ENCODE results near the gene LSM8.
"Not testable (repeated sequence)": the region's sequence is repeated elsewhere in the genome, so short reads cannot be mapped to it uniquely, and the experiment has no call there.

The LSM8 gene

GRCh38 chr7:118183786-118184564 is at the start of gene LSM8:
LSM8 (plus strand) TSS chr7:118184164; CDS start chr7:118184224, 60 bp downstream.
- peak; percentile 97 for DNase-seq

GRCh38 chr7:118134420-118134819 is 49.5 kb upstream of the LSM8 start:
- not testable (repeated sequence) for DNase-seq

GRCh38 chr7:118140468-118140867 is 43.5 kb upstream of the LSM8 start:
- DNase-seq: no peak

GRCh38 chr7:118142012-118142411 is 42.0 kb upstream of the LSM8 start:
- DNase-seq: no peak

GRCh38 chr7:118148930-118149329 is 35.0 kb upstream of the LSM8 start:
- no peak for DNase-seq

- no peak for DNase-seq
Measured at GRCh38 chr7:118149394-118149793, 34.6 kb upstream of the LSM8 start.

- no peak for DNase-seq
Measured at GRCh38 chr7:118151671-118152070, 32.3 kb upstream of the LSM8 start.

- DNase-seq: no peak
Measured at GRCh38 chr7:118152149-118152548, 31.8 kb upstream of the LSM8 start.

GRCh38 chr7:118152654-118153053 is 31.3 kb upstream of the LSM8 start:
- no peak for DNase-seq

- no peak for DNase-seq
Measured at GRCh38 chr7:118153551-118154177, 30.3 kb upstream of the LSM8 start.

- DNase-seq: no peak
Measured at GRCh38 chr7:118158766-118159165, 25.2 kb upstream of the LSM8 start.

GRCh38 chr7:118169146-118169545 is 14.8 kb upstream of the LSM8 start:
- no peak for DNase-seq

- no peak for DNase-seq
Measured at GRCh38 chr7:118175740-118176139, 8.2 kb upstream of the LSM8 start.

GRCh38 chr7:118179191-118179590 is 4.8 kb upstream of the LSM8 start:
- no peak for DNase-seq

- no peak for DNase-seq
Measured at GRCh38 chr7:118182593-118183427, 1.2 kb upstream of the LSM8 start.

GRCh38 chr7:118183428-118183785 is 557 bp upstream of the LSM8 start:
- no peak for DNase-seq

- no peak for DNase-seq
Measured at GRCh38 chr7:118184565-118184940, 589 bp downstream of the LSM8 start.

- DNase-seq: no peak
Measured at GRCh38 chr7:118185163-118185860, 1.3 kb downstream of the LSM8 start.

GRCh38 chr7:118186501-118186900 is 2.5 kb downstream of the LSM8 start:
- DNase-seq: no peak

- no peak for DNase-seq
Measured at GRCh38 chr7:118194571-118194970, 10.6 kb downstream of the LSM8 start.

- no peak for DNase-seq
Measured at GRCh38 chr7:118195837-118196474, 12.0 kb downstream of the LSM8 start.

- DNase-seq: no peak
Measured at GRCh38 chr7:118202061-118202460, 18.1 kb downstream of the LSM8 start.

All from right forelimb (tissue), 1 donor.